A673 (cell line): ENCODE results near the gene EGFL8. TPM values are rescaled to one million over a fixed set of nuclear protein-coding genes. Genes with fewer than 3 reads are reported as not detected.

Experiments
- BruUV-seq: library from RNA; stranded (reverse); fragments of 400-500 nt; replicated peaks from 2 replicates; lab custom pipeline; 2021; lab: Mats Ljungman, UMichigan
- CTCF ChIA-PET: fragments of 300-600 bp; sonication (Branson Sonifier 250); formaldehyde crosslinking; loops from one replicate; lab custom pipeline; 2022; ENCODE audit warnings: antibody characterized with exemption; lab: Charles Lee
- POLR2A ChIA-PET: fragments of 300-600 bp; sonication (Branson Sonifier 250); formaldehyde crosslinking; loops from one replicate; lab custom pipeline; 2022; ENCODE audit warnings: antibody characterized with exemption; ENCODE audit not compliant: low non-redundant PET; lab: Charles Lee
- DNase-seq: peaks from one replicate; pipeline ENCODE4 v3.0.0-alpha.2; 2015; ENCODE audit warnings: low spot score
- H3K27ac ChIP-seq: fragments of 200-600 bp; sonication (generic); 2 replicates; pipeline ENCODE4 v1.5.1; 2016; ENCODE audit warnings: mixed run types, low read depth, mild to moderate bottlenecking, mixed read lengths, antibody characterized with exemption, low read length; ENCODE audit not compliant: poor library complexity, severe bottlenecking
- H3K27me3 ChIP-seq: fragments of 200-600 bp; sonication (generic); replicated peaks from 2 replicates; pipeline ENCODE4 v1.6.1; 2017; ENCODE audit warnings: mixed run types, low read depth, mild to moderate bottlenecking, mixed read lengths, antibody characterized with exemption, low read length; ENCODE audit not compliant: insufficient read depth, poor library complexity
- H3K36me3 ChIP-seq: fragments of 200-600 bp; sonication (generic); 2 replicates; pipeline ENCODE4 v1.6.1; 2016; ENCODE audit warnings: mixed run types, mild to moderate bottlenecking, mixed read lengths, antibody characterized with exemption, low read length; ENCODE audit not compliant: insufficient read depth, poor library complexity, severe bottlenecking
- H3K4me1 ChIP-seq: fragments of 200-600 bp; sonication (generic); 2 replicates; pipeline ENCODE4 v1.6.1; 2017; ENCODE audit warnings: mixed run types, mild to moderate bottlenecking, mixed read lengths, antibody characterized with exemption, low read length; ENCODE audit not compliant: insufficient read depth, poor library complexity, severe bottlenecking
- H3K4me3 ChIP-seq: fragments of 200-600 bp; sonication (generic); 2 replicates; pipeline ENCODE4 v1.5.1; 2016; ENCODE audit warnings: low read depth, mixed run types, mild to moderate bottlenecking, mixed read lengths, low read length; ENCODE audit not compliant: poor library complexity, severe bottlenecking
- H3K9me3 ChIP-seq: fragments of 200-600 bp; sonication (generic); 2 replicates; pipeline ENCODE4 v1.6.1; 2016; ENCODE audit warnings: mixed run types, low read depth, mild to moderate bottlenecking, mixed read lengths, antibody characterized with exemption, low read length; ENCODE audit not compliant: poor library complexity, severe bottlenecking
- CTCF ChIP-seq: fragments of 300-800, 200-600 bp; sonication (generic); conservative IDR thresholded peaks from 2 replicates; pipeline ENCODE4 v1.5.1; 2017; ENCODE audit warnings: low read depth, mild to moderate bottlenecking, antibody characterized with exemption, low read length, moderate library complexity, mixed read lengths
- EZH2 ChIP-seq: fragments of 200-600 bp; sonication (generic); IDR thresholded peaks from 2 replicates; pipeline ENCODE4 v1.6.1; 2017; ENCODE audit warnings: borderline replicate concordance, low read depth, mild to moderate bottlenecking, mixed read lengths, antibody characterized with exemption, low read length; ENCODE audit not compliant: poor library complexity, severe bottlenecking
- intact Hi-C: fragments of 100-400 bp; cut with micrococcal nuclease; formaldehyde crosslinking; loops from one replicate; pipeline ENCODE4 v1.10.0; 2022; ENCODE audit not compliant: unreplicated experiment
- total RNA-seq: library from RNA; stranded (reverse); gene quantifications from 2 replicates; pipeline ENCODE4 v1.2.3, GENCODE V29; 2021

Gene EGFL8
- total RNA-seq, 1 experiment from 2014 or later, result 32.4 TPM

- peaks cover 25% of the 10 kb centered on the region for H3K4me1 ChIP-seq
- intact Hi-C loops, result no loop called here
- H3K27ac ChIP-seq, result peak overlapping the region; percentile 97
- no peaks in the 10 kb centered on the region for H3K9me3 ChIP-seq
- peak overlapping the region; percentile 97 for H3K4me3 ChIP-seq
- no peaks in the 10 kb centered on the region for H3K27me3 ChIP-seq
- CTCF ChIA-PET, result no interaction called here
- POLR2A ChIA-PET, result interaction anchor here (0.5 to 0.9 kb wide), 3 partner anchors 15 to 218 kb away, joined by 3 to 6 read pairs (median 5); no protein-coding TSS in a partner anchor
- BruUV-seq, result no TSS peak
- no peak for DNase-seq
- no peak for TF ChIP-seq CTCF
- no peak for TF ChIP-seq EZH2
- H3K36me3 ChIP-seq, result peaks cover 21% of the 10 kb centered on the region
Measured at GRCh38 chr6:32178547-32179440, 14.4 kb downstream of the EGFL8 start.

- Histone ChIP-seq H3K36me3 (peaks cover 26% of the 10 kb centered on the region), H3K4me3 (peak overlapping the region; percentile 97), H3K27me3 (no peaks in the 10 kb centered on the region), H3K9me3 (no peaks in the 10 kb centered on the region), H3K27ac (no peak overlapping the region), H3K4me1 (peaks cover 23% of the 10 kb centered on the region)
- TF ChIP-seq EZH2, result no peak
- TF ChIP-seq CTCF, result no peak
- BruUV-seq, result no TSS peak
- ChIA-PET CTCF (no interaction called here), POLR2A (no interaction called here)
- intact Hi-C loops, result no loop called here
- DNase-seq, result no peak
Measured at GRCh38 chr6:32179766-32180405, 15.5 kb downstream of the EGFL8 start.

GRCh38 chr6:32181148-32181702, 16.8 kb downstream of the EGFL8 start:
- TF ChIP-seq EZH2 (no peak), CTCF (no peak)
- Histone ChIP-seq H3K4me1 (peaks cover 18% of the 10 kb centered on the region), H3K9me3 (no peaks in the 10 kb centered on the region), H3K4me3 (no peak overlapping the region), H3K27ac (no peak overlapping the region), H3K27me3 (no peaks in the 10 kb centered on the region), H3K36me3 (peaks cover 27% of the 10 kb centered on the region)
- no TSS peak for BruUV-seq
- DNase-seq, result no peak
- ChIA-PET POLR2A (no interaction called here), CTCF (no interaction called here)
- intact Hi-C loops, result no loop called here
